ENCODE data around the gene PDZK1IP1.

DNA sequence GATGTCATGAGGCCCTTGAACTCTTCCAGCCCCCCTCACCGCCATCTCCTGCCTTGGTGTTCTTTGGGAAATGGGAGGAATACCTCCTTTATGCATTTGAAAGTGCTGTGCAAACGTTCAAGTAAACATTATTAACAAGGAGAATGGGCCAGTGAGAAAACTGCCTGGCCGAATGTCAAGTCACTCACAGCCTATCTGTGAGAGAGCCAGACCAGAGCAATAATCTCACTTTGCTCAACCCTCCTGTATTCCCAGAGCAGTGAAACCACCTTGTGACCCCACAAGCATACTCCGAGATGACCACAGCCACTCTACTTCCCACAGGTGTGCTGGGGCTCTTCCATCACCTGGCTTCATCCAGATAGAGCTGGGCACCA is 37.0 kb upstream of the PDZK1IP1 start:
- TF ChIP-seq POLR2AphosphoS5 (IDR thresholded peaks at IDR 0.05) (no peak), POLR2A (IDR thresholded peaks at IDR 0.05) (no peak)
